CD1c-positive myeloid dendritic cell (primary cell): ENCODE measurements around the gene PCDH9.

Experiments used
- DNase-seq: peaks from one replicate; pipeline ENCODE4 v3.0.0-alpha.2; 2016; ENCODE audit errors: extremely low spot score

Gene PCDH9

GRCh38 chr13:66971004-66971403 is 259.1 kb downstream of the PCDH9 start:
- DNase-seq, result no peak

- no peak for DNase-seq
These were observed 260.8 kb downstream of the PCDH9 start for GRCh38 chr13:66969291-66969690.

GRCh38 chr13:66967811-66968597 is 262.1 kb downstream of the PCDH9 start:
- DNase-seq, result no peak

- no peak for DNase-seq
These were observed 265.0 kb downstream of the PCDH9 start for GRCh38 chr13:66965181-66965580.

- no peak for DNase-seq
These were observed 267.2 kb downstream of the PCDH9 start for GRCh38 chr13:66962953-66963352.

- DNase-seq, result no peak
These were observed 271.5 kb downstream of the PCDH9 start for GRCh38 chr13:66958611-66959010.

GRCh38 chr13:66952507-66952906 is 277.6 kb downstream of the PCDH9 start:
- DNase-seq, result no peak

GRCh38 chr13:66951426-66951825 is 278.7 kb downstream of the PCDH9 start:
- no peak for DNase-seq

GRCh38 chr13:66950666-66951065 is 279.5 kb downstream of the PCDH9 start:
- DNase-seq, result no peak

- no peak for DNase-seq
These were observed 281.2 kb downstream of the PCDH9 start for GRCh38 chr13:66948910-66949309.

- DNase-seq, result no peak
These were observed 286.6 kb downstream of the PCDH9 start for GRCh38 chr13:66943530-66943929.

- DNase-seq, result no peak
These were observed 290.0 kb downstream of the PCDH9 start for GRCh38 chr13:66940113-66940512.

GRCh38 chr13:66937423-66937822 is 292.7 kb downstream of the PCDH9 start:
- DNase-seq, result no peak

GRCh38 chr13:66933994-66934393 is 296.1 kb downstream of the PCDH9 start:
- no peak for DNase-seq

GRCh38 chr13:66933527-66933926 is 296.6 kb downstream of the PCDH9 start:
- no peak for DNase-seq

- DNase-seq, result no peak
These were observed 302.6 kb downstream of the PCDH9 start for GRCh38 chr13:66927562-66927961.

- no peak for DNase-seq
These were observed 303.1 kb downstream of the PCDH9 start for GRCh38 chr13:66926851-66927524.

- no peak for DNase-seq
These were observed 303.8 kb downstream of the PCDH9 start for GRCh38 chr13:66926200-66926850.

GRCh38 chr13:66922444-66922843 is 307.7 kb downstream of the PCDH9 start:
- DNase-seq, result no peak

GRCh38 chr13:66921437-66921836 is 308.7 kb downstream of the PCDH9 start:
- no peak for DNase-seq

- no peak for DNase-seq
These were observed 314.4 kb downstream of the PCDH9 start for GRCh38 chr13:66915596-66916185.

GRCh38 chr13:66914155-66914554 is 316.0 kb downstream of the PCDH9 start:
- no peak for DNase-seq
